C4-2B (cell line): ENCODE measurements around the gene RILPL1.
"Not testable (repeated sequence)": the region's sequence is repeated elsewhere in the genome, so short reads cannot be mapped to it uniquely, and the experiment has no call there.

Experiments used
- H3K27ac ChIP-seq: fragments of 450-650 bp; 2 replicates; pipeline ENCODE4 v1.5.1; 2017
- ZFX ChIP-seq: fragments of 450-650 bp; IDR thresholded peaks from 2 replicates; pipeline ENCODE4 v1.6.1; 2017
- TF ChIP-seq, protein P1 (sequence below): fragments of 450-650 bp; conservative IDR thresholded peaks from 2 replicates; pipeline ENCODE4 v1.5.1; 2017; ENCODE audit warnings: mild to moderate bottlenecking

The RILPL1 gene

DNA sequence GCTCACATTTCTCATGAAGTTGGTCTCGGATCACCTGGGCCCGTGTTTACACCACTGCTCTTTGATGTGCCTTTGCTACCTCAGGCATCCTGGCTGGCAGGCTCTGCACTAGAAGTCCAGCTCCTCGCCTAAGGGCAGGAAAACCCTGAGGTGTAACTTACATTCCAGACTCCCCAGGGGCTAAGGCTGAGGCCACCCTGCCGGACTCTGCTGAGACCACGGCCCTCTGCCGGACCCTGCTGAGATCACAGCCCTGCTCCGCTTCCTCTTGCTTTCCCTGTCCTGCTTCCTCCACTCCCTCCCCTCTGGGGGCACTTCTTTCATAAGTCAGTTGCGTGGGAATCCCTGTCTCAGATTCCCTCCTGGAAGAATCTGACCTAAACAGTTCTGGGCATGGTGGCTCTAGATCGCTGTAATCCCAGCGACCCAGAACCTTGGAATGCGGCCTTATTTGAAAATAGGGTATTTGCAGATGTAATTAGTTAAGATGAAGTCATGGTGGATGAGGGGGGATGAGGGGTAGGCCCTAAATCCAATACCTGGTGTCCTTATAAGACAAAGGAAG lies 17.2 kb downstream of the RILPL1 start:
- TF ChIP-seq ZFX: no peak
- TF ChIP-seq, protein P1, sequence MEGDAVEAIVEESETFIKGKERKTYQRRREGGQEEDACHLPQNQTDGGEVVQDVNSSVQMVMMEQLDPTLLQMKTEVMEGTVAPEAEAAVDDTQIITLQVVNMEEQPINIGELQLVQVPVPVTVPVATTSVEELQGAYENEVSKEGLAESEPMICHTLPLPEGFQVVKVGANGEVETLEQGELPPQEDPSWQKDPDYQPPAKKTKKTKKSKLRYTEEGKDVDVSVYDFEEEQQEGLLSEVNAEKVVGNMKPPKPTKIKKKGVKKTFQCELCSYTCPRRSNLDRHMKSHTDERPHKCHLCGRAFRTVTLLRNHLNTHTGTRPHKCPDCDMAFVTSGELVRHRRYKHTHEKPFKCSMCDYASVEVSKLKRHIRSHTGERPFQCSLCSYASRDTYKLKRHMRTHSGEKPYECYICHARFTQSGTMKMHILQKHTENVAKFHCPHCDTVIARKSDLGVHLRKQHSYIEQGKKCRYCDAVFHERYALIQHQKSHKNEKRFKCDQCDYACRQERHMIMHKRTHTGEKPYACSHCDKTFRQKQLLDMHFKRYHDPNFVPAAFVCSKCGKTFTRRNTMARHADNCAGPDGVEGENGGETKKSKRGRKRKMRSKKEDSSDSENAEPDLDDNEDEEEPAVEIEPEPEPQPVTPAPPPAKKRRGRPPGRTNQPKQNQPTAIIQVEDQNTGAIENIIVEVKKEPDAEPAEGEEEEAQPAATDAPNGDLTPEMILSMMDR: no peak
- no peak overlapping the region for H3K27ac ChIP-seq

DNA sequence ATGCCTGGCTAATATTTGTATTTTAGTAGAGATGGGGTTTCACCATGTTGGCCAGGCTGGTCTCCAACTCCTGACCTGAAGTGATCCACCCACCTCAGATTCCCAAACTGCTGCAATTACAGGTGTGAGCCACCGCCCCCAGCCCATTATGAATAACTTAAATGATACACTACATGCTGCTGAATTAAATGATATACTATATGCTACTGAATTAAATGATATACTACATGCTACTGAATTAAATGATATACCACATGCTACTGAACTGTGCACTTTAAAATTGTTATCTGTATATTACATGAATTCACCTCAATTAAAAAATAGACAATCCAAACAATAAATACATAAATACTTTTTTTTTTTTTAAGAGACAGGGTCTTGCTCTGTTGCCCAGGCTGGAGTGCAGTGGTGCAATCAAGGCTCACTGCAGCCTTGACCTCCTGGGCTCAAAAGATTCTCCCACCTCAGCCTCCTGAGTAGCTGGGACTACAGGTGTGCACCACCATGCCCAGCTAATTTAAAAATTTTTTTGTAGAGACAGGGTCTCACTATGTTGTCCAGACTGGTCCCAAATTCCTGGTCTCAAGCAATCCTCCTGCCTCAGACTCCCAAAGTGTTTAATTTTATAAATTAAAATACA lies 18.8 kb downstream of the RILPL1 start:
- H3K27ac ChIP-seq: not testable (repeated sequence)

DNA sequence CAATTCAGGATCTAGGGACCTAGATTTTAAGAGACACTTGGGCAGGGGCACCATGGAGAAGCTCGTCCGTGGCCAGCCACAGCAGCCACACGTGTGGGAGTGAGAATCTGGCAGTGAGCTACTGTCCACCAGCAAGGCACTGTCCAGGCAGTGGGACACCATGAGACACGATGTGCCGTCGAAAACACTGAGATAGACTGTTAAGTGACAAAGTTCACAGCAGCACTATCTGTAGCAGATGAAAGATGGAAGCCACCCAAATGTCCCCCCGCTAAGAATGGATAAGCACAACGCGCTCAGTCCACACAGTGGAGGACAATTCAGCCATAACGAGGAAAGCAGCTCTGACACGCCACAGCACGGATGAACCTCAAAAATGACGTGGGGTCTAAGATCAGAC lies 19.7 kb downstream of the RILPL1 start:
- no peak overlapping the region for H3K27ac ChIP-seq
- no peak for TF ChIP-seq ZFX

DNA sequence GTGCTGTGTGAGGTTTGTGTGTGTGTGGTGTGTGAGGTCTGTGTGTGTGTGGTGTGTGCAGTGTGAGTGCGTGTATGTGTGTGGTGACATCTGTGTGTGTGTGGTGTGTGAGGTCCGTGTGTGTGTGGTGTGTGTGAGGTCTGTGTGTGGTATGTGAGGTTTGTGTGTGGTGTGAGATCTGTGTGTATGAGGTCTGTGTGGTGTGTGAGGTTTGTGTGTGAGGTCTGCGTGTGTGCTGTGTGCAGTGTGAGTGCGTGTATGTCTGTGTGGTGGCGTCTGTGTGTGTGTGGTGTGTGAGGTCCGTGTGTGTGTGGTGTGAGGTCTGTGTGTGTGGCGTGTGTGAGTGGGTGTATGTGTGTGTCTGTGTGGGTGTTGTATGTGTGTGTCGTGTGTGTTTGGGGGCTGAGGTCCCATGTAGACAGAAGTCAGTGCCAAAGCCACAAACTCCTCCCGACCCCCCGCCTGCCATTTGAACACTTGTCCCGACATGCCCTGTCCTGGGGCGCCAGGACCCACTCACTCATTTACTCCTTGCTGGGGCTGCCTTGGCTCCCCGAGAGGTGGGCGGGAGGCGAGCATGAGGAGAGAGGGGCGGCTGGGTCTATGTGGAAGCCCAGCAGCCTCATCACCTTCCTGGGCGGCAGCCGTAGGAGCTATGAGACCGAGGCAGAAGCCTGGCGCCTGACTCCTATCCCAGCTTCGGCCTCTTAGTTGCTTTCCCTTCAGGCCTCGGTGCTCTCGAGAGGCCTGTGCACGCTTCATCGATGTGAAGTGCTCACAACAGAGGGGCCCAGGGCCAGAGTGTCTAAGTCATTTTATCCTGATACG lies 20.5 kb downstream of the RILPL1 start:
- TF ChIP-seq, protein P1: no peak
- no peak for TF ChIP-seq ZFX
- H3K27ac ChIP-seq: no peak overlapping the region

DNA sequence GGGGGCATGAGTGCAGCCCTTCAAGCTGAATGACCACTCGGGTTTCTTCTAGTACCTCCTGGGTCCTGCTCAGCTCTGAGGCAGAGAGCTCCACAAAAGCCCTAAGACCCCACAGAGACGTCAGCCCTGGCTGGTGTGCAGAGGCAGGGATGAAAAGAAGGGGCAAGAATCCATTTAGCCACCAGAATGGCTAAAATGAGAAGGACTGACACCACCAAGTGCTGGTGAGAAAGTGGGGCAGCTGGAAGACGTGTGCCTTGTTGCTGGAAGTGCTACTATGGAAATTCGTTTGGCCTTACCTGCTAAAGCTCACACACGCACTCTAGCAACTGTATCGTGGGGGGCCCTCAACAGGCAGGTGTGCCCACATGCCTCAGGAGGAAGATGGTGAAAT lies 26.7 kb downstream of the RILPL1 start:
- no peak for TF ChIP-seq ZFX
- TF ChIP-seq, protein P1: no peak
- H3K27ac ChIP-seq: no peak overlapping the region

DNA sequence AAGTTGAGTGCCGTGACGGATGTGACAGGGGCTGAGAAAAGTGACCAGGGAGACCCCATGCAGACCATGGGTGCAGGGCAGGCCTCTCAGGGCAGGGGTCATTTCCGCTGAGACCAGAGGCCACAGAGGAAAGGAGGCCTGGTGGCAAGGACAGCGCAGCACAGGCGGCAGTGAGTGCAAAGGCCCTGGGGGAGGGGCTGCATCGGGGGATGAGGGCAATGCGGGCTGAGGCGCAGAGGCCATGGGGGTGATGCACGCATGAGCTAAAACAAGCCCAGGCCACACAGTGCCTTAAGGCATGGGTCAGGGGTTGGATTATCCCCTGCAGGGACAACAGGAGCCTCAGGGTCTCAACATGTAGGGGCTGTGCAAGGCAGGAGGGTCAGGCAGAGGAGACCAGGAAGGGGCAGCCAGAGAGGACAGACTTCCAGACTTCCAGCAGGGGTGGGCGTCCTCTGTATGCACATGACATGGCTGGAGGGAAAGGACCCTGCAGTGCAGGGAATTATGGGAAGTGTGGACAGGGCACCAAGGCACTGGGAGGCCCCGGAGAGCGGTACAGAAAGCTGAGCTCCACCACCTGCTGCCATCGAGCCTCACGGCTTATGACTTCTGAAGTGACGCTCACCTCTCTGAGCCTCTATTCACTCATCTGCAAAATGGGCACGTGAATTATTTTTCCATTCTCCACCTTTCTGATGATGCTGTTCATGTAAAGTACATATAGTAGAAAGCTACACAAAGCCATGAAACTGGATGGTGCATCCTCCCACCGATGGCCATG lies 27.3 kb downstream of the RILPL1 start:
- H3K27ac ChIP-seq: no peak overlapping the region
- TF ChIP-seq, protein P1: no peak
- no peak for TF ChIP-seq ZFX

DNA sequence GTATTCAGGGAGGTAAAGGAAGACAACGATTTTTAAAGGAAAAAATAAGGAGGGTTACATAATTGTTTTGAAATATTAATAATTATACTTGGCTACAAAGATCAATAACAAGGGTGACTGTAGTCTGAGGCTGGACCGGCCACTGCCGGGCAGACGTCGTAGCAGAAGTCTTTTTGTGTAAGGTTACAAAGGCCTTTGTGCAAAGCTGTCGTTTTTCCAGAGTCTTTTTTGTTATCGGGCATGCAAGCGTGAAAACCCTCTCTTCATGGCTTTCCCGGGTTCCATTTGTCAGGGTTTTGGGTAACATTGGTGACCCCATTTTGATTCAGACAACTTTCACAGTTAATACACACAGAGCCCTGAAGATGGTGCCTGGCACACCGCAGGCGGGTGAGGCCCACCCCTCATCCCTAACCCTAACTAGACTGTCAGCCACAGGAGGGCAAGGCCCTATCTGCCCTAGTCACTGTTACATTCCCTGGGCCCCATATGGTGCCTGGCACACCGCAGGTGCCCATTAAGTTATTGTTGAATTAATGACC lies 31.3 kb downstream of the RILPL1 start:
- no peak overlapping the region for H3K27ac ChIP-seq
- no peak for TF ChIP-seq ZFX
- TF ChIP-seq, protein P1: no peak

DNA sequence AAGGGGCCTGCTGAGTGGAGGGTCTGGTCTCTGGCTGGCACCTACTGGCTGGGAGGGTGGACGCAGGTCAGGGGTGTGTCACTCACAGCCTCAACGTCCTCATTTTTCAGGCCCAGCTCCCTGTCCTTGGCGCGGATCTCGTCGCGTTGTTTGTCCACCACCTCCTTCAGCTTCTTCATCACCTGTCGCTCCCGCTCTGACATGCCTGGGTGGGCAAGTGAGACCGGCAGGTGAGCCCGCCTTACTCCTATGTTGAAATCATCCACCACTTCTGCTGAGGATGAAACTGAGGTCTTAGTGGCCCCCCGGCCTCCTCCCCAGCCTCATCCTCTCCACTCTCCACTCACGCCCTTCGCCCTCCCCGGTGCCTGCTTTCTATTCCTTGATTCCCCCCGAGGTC lies 34.2 kb downstream of the RILPL1 start:
- H3K27ac ChIP-seq: no peak overlapping the region
- TF ChIP-seq ZFX: no peak
- TF ChIP-seq, protein P1: no peak
